HG03135 (cell line): ENCODE results near the gene MYO5A.
"Not testable (repeated sequence)": the region's sequence is repeated elsewhere in the genome, so short reads cannot be mapped to it uniquely, and the experiment has no call there.

Experiments used
- ATAC-seq: cut with Tn5 transposase; IDR thresholded peaks from one replicate; pipeline ENCODE4 v1.9.1; 2021; ENCODE audit warnings: mild to moderate bottlenecking, moderate library complexity; ENCODE audit not compliant: unreplicated experiment

The MYO5A gene

DNA sequence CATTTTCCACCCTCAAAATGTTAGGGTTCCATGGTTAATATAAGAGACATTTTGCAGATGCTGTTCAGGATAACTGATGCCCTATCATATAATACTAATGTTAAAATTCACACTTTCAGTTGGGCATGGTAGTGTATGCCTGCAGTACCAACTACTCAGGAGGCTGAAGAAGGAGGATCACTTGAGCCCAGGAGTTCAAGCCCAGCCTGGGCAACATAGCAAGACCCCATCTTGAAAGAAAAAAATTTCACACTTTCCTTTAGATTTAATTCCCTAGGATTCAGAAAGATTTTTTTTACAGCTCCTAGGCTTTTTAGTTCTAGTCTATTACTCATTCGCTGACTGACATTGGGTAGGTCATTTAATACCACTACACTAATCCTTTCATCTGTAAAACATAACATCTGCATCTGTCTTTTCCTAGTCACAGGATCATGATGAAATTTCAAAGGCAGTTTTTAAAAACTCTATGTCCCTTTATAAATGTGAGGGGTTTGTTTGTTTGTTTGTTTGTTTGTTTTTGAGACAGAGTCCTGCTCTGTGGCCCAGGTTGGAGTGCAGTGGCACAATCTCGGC lies 103.7 kb downstream of the MYO5A start:
- no peak for ATAC-seq

DNA sequence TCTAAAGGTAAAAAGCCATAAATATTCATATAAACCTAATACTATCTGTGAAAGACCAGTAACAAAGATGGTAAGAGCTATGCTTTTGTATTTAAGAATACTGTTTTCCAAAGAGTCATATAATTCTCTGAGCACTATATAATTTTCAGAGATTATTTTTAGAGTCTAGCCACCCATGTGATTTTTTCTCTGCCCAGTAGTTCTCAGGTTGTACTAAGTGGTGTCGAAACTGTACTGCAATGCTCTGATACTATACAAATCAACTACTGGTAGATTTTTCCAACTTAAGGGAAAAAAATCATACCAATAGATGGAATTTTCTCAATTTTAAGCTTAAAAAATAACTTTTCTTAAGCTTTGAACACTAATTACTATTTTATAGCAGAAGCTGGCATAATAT lies 104.8 kb downstream of the MYO5A start:
- ATAC-seq = no peak

DNA sequence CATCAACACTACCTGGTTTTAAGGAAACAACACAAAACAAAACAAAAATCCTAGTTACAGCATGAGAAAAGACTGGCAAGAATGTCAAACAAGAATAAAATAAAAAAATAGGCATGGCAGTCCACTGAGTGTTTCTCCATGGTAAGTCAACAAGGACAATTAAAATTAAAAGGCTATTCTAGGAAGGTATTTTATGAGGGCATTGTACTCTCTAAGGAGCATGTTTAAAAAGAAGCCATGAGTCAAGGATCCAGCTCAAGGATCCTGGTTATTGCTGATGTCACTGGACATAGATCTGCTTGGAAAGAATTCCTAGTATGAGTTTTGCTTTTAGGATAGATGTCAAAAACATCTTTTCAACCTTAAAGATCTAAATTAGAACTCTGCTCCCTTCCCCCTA lies 106.7 kb downstream of the MYO5A start:
- ATAC-seq = no peak

DNA sequence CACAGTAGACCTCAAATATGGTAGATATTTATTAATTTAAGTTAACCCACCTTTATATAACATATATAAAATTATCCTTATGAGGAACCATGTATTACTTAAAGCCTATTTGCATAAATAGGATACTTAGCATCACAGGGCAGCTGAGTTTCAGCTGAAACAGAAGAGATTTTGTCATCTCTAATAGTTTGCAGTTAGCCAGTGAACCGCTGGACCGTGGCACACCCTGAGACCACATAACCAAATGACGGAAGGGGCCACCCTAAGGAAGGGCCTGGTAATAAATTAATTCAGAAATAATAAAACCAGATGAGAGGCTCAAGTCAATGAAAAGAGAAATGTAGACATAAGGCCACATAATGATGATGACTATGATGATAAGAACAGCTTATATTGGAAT lies 107.7 kb downstream of the MYO5A start:
- peak; percentile 73 for ATAC-seq

DNA sequence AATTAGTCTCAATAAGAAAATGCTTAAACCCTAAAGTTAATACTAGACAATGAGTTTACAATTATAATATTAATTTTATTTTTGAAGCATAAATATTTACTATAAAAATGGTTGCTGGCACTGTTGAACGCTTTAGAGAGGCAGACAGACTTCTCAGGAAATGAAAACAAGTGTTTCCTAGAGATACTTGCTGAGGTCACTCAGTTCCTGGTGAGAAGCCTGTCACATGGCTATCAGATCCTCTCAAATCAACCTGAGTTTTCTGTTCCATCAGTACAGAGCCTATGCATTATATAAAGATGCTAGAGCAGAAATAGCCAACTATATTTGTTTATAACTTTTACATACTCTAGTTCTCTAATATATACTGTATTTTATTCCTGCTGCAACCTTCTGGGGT lies 109.2 kb downstream of the MYO5A start:
- no peak for ATAC-seq

DNA sequence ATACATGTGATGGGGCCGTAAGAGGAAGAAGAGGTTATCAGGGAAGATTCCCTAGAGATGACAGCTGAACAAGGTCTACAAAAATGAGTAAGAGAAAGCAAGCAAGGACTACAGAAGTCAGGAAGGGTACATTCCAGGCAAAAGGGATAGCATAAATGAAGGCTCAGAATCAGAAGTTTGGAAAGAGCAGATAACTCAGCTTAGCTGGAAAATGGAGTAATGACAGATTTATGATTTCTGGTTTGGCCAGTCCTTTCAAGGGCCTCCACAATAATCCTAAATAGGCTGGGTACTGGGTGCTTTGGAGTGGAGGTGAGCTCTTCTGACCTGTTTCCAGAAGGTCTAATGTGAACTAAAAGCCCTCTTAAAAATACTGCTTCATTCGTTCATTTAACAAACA lies 110.7 kb downstream of the MYO5A start:
- no peak for ATAC-seq

DNA sequence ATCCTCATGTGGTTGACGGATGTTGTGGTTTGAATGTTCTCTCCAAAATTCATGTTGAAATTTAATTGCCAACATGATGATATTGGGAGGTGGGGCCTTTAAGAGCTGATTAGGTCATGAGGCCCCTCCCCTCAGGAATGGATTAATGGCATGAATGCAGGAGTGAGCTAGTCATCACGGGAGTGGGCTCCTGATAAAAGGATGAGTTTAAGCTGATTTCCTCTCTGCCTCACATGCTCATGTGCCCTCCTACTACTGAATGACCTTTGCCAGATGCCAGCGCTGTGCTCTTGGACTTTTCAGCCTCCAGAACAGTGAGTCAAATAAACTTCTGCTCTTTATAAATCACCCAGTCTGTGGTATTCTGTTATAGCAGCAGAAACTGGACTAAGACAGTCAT lies 111.2 kb downstream of the MYO5A start:
- no peak for ATAC-seq

DNA sequence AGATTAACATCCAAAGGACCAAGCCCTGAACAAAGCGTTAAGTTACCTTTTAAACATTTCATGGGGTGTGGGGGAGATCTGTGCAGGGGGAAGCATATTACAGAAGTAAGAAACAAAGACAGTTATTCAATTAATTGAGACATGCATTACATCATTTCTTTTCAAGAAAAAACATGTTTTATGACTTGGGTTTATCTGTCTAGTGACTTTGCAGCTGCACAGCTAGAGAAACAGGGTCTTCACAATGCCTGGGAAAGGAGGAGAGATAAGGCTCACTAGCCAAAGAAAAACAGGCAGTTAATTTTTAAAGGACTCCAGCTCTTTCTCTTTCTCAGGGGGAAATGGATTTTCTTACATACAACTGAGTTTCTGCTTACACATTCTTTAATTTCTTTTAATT lies 112.1 kb downstream of the MYO5A start:
- ATAC-seq = not testable (repeated sequence)

DNA sequence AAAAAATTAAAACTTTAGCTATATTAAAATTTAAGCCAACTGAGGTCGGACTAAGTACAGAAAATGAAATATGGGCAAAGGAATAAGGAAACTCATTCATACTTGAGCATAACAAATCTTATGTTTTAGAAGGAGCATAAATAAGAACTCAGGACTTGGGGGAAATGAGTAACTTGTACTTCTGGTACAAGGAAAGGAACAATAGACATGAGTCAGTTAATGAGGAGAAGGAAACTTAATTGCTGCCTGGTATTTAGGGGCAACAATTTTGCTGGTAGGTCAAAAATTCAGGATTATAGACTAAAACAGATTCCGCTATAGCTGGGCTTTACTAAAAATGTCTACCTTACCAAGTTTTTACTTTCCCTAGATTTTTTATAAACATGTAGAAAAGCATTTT lies 113.1 kb downstream of the MYO5A start:
- no peak for ATAC-seq

DNA sequence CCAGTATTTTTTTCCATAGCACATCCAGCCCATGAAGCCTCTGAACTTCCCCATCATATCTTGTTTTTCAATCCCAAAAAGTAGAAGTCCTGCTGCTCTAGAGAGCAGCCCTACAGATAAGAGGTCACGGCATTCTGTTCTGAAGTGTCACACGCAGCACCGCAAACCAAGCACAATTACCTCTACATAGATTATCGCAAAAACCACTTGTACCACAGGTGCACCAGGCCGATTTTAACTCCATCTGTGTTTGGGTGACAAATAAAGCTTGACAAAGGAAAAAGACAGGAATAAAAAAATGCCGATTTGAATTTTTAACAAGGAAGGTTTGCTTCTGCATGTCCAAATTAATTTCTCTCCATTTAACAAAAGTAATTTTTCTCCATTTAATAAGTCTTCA lies 113.7 kb downstream of the MYO5A start:
- no peak for ATAC-seq

DNA sequence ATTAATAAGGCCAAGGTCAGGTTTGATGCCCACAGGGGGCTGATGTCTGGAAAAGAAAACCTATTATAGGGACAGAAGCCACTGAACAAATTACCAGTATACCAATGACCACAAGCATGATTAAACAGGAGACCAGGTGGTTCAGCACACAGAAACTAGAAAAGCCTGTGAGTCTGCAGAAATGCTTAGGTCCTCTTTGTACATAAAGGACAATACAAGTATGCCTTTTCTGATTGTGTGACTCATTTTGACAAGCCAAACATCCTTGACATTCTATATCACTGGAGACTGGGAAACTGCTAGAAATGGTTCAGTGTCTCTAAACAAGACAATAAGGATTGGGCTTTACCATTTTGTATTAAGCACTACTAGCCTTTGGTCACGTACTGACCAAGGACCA lies 119.9 kb downstream of the MYO5A start:
- no peak for ATAC-seq

DNA sequence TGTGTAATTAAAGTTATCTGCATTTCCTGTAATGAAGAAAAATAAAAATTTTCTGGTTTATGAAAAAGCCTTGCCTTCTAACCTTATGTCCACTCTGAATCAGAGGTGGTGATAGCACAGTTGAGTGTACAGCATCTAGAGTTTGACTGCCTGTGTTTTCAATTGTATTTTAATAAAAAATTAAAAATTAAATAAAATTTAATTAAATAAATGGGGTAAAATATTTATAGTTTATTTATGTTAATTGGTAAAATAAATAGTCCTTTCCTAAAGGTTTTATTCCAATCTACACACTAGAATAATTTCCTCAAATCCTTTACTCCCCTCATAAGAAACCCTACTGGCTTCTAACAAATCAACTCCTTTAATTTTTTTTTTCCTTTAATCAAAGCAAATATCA lies 121.3 kb downstream of the MYO5A start:
- no peak for ATAC-seq

DNA sequence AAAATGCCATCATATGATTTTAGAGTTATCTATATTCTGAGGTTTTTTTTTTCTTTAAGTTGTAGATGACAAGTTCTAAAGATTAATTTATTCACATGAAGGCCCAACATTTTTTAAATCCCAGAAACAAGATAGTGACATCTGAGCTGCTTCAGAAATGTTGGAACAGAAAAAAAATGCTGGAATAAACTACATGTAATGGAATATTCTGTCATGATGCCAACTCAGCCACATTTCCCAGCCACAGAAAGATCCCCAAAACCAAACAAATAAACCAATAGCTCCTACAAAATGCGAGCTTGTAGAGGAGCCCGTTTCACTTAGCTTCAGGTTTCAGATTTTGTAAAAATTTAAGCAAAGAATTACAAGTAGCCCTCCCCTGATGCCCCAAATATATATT lies 122.1 kb downstream of the MYO5A start:
- no peak for ATAC-seq

DNA sequence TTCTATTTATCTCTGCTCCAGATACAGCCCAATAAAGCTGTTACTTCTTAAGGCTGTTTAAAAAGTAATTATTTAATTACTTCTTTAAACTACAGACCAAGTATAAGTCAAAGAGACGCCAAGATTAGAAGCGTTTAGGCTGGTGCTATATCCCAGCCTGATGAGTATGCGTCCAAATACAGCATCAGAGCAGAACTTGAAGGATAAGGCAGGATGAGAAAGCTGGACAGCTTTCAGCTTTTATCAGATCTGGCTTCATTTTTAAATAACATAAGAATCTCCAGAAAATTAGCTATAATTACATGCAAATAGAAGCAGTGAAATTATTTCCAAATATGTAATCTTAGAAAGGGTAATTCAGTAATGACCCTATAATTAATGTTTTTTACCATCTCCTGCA lies 122.8 kb downstream of the MYO5A start:
- ATAC-seq = no peak

DNA sequence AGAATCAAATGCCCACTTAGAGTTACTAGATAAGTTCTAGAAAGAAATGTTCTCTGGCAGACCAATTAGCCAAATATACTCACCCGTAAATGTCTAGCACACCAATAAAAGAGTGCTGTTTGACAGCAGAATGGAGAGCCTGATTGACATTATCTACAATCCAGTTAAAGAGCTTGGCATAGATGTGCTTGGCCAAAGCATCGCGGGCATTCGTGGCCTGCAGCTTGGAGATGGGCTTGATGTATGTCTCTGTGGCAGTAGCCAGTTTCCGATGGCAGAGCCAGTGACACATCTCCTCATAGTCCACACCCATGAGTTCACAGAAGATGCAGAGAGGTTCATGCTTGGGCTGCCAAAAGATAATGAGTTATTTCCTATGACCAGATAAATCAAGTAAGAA lies 131.6 kb downstream of the MYO5A start:
- ATAC-seq = no peak

DNA sequence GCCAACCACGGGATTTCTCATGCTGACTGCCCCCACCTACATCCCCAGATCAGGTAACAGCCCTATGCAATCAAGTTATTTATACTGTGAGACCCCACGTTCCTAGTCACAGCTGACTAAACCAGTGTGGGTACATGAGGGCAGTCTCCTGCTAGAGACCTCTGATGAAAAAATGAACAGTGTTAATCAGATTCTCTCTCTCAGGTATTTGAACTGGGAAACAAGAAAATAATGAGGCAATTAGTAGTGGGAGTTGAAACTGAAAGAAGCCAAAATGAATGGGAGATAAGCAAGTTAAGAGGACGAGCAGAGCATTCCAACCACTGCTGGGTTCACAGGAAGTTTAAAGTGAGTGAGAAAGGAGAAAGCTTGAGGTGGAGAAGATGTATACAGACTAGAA lies 134.6 kb downstream of the MYO5A start:
- ATAC-seq = no peak

DNA sequence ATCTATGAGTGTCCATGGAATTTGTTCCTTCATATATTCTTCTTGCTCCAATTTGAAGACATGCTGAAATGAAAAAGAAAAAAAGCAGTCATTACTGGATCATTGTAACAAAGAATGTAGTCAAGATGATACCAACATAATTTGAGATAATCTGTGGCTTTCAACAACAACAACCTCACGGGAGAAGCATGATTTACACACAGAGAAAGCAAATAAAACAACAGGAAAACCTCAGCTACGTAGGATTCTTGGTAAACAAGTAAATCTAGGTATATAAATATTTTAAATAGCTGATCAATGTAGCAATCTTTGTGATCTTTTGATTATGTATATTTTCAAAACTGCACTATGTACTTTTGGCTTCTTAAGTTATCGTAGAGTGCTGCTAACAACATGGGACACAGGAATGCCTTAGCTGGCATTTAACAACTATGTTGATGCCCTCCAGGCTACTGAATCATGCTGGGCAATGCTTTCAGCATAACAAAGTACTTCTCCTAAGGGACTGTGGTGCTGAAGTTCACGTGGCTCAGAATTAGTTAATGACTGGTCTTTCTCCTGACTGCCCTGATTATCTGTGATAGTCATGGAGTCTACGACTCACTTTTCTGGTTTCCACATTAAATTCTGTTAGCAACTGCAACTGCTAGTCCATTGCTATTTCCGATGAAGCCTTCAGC lies 136.5 kb downstream of the MYO5A start:
- no peak for ATAC-seq

DNA sequence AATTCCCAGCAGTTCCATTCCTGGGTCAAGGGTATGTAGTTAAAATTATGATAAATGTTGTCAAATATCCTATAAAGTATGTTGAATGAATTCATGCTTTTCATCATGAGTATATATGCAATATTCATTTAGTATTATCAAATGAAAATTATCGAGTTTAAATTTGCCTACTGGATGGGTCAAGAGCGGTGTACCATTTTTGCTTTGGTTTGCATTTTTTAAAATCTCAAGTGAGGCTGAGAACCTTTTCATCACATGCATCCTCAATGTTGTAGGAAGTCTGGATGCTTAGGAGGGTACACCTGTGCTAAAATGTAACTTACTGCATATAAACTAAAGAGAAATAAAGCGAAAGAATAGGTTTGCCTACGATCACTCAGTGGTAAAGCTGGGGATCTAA lies 137.6 kb downstream of the MYO5A start:
- no peak for ATAC-seq

DNA sequence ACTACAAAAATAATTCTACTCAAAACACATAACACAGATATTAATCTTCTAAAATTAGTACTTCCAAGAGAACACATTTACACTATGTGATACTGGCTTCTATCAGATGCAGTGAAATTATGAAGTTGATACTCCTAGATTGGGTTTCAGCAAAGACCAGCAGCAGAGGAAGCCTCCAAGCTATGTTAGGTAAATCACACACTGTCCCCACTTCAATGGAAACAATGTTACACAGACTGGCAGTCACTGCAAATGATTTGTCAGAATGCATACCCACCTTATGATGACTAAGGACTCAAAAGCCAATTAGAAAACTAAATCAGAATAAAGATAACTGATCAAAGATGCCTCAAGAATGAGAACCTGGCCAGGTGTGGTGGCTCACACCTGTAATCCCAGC lies 143.0 kb downstream of the MYO5A start:
- no peak for ATAC-seq

DNA sequence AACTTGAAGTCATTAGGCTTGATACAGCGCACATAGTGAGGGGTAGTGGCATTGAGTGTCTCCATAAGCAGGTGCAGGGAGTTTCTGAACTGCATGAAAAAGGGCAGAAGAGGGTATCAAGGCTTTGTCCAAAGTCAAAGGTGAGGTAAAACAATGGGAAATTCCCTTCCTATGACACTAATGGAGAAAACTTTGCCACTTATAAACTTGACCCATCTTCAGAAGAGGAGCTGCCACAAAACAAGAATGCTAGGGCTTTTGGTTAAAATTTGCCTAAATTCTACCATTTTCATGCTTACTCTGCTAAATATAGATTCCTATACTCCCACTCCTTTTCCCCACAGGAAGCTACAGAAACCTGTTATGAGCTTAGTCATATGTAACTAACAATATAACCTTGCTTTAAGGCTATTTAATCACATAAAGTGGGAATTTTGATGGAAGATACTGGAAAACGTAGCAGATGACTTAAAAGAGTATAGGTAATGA lies 145.5 kb downstream of the MYO5A start:
- peak; percentile 40 for ATAC-seq

DNA sequence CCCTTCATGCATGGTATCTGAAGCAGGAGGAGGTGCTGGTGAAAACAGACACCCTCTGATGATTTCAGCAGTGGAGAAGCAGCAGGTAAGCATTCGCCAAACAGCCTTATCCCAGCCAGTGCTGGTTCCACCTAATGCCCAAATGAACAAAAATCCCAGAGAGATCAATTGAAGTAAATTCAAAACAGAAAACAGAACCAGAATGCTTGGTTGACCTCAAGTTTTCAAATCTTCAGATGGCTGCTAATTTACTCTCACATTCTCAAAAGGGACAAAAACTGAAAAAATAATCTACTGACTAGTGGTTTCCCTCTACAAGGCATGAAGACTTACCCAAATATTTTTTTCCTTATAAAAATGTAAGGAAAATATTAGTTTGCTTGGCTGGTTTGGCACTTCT lies 146.0 kb downstream of the MYO5A start:
- peak; percentile 27 for ATAC-seq

DNA sequence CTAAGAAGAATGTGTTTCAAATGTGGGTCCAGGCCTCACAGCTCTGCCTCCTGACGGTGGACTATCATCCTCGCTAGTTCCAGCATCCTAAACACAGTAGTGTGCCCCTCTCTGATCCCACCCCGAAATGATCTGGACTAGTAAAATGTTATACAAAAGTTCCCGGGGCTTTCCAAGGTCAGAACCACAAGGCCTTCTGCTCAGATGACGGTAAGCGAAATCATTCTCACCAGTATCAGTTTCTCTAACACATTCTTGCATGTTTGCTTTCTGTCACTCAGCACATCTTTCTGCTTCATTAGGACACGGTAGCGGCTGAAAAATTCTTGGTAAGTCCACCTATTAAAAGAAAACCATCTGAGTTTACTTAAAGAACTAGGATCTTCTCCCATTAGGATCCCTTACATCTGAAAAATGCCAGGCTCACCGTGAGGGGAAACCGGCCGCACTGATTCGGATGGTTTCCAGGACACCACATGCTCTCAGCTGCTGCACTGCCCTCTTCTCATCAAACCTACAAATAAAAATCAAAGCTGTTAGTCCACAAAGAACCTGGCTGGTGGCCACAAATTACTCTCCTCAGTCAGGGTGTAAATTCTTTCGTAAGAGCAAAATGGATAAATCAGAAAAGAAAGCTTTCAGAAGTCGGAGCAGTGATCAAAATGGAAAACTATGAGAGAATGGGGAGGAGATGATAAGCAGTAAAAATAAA lies 149.1 kb downstream of the MYO5A start:
- ATAC-seq = peak; percentile 73
